Neural progenitor cell (in vitro differentiated cells): ENCODE data around the gene MLN. TPM values are rescaled to one million over a fixed set of nuclear protein-coding genes. Genes with fewer than 3 reads are reported as not detected.

Source experiments
- DNase-seq: peaks from one replicate; pipeline ENCODE4 v3.0.0-alpha.2; 2016; ENCODE audit warnings: low spot score
- H2AFZ ChIP-seq: fragments of 200-600 bp; sonication (generic); replicated peaks from 2 replicates; pipeline ENCODE4 v1.6.1; 2016; ENCODE audit warnings: antibody characterized with exemption
- H3F3A ChIP-seq: fragments of 200-600 bp; sonication (generic); 2 replicates; pipeline ENCODE4 v1.6.1; 2016; ENCODE audit warnings: antibody characterized with exemption, low read depth
- H3K27ac ChIP-seq: fragments of 200-600 bp; sonication (generic); 2 replicates; pipeline ENCODE4 v1.5.1; 2016; ENCODE audit warnings: mild to moderate bottlenecking
- H3K27me3 ChIP-seq: fragments of 200-600 bp; sonication (generic); 2 replicates; pipeline ENCODE4 v1.6.1; 2016; ENCODE audit warnings: mild to moderate bottlenecking, moderate library complexity
- H3K36me3 ChIP-seq: fragments of 200-600 bp; sonication (generic); 2 replicates; pipeline ENCODE4 v1.5.1; 2016
- H3K4me1 ChIP-seq: fragments of 200-600 bp; sonication (generic); 2 replicates; pipeline ENCODE4 v1.6.1; 2016; ENCODE audit warnings: mixed run types
- H3K4me2 ChIP-seq: fragments of 200-600 bp; sonication (generic); 2 replicates; pipeline ENCODE4 v1.6.1; 2016
- H3K4me3 ChIP-seq: fragments of 200-600 bp; sonication (generic); 2 replicates; pipeline ENCODE4 v1.5.1; 2016
- H3K79me2 ChIP-seq: fragments of 200-600 bp; sonication (generic); 2 replicates; pipeline ENCODE4 v1.6.1; 2016; ENCODE audit warnings: low read depth
- H3K9ac ChIP-seq: fragments of 200-600 bp; sonication (generic); 2 replicates; pipeline ENCODE4 v1.6.1; 2016
- H3K9me3 ChIP-seq: fragments of 200-600 bp; sonication (generic); 2 replicates; pipeline ENCODE4 v1.5.1; 2016; ENCODE audit warnings: low read depth
- H4K20me1 ChIP-seq: fragments of 200-600 bp; sonication (generic); 2 replicates; pipeline ENCODE4 v1.6.1; 2016; ENCODE audit warnings: low read depth
- H3K27ac Mint-ChIP-seq: 3 replicates; pipeline ENCODE4 v1.8.0; 2021; ENCODE audit warnings: mixed read lengths
- H3K27me3 Mint-ChIP-seq: 2 replicates; pipeline ENCODE4 v1.8.0; 2022; ENCODE audit warnings: low read depth, mild to moderate bottlenecking, inconsistent platforms, moderate library complexity, mixed read lengths; ENCODE audit not compliant: insufficient read depth
- H3K36me3 Mint-ChIP-seq: 3 replicates; pipeline ENCODE4 v1.8.0; 2021; ENCODE audit warnings: mixed read lengths
- H3K4me1 Mint-ChIP-seq: 3 replicates; pipeline ENCODE4 v1.8.0; 2021; ENCODE audit warnings: mixed read lengths
- H3K4me3 Mint-ChIP-seq: 3 replicates; pipeline ENCODE4 v1.8.0; 2021; ENCODE audit warnings: mild to moderate bottlenecking, moderate library complexity, mixed read lengths
- H3K9me3 Mint-ChIP-seq: 3 replicates; pipeline ENCODE4 v1.8.0; 2020; ENCODE audit warnings: mixed read lengths
- CTCF ChIP-seq: fragments of 200-600 bp; sonication (generic); IDR thresholded peaks from 2 replicates; pipeline ENCODE4 v1.5.1; 2017; ENCODE audit warnings: antibody characterized with exemption, mild to moderate bottlenecking
- EZH2 ChIP-seq: fragments of 200-600 bp; sonication (generic); IDR thresholded peaks from 2 replicates; pipeline ENCODE4 v1.6.1; 2017; ENCODE audit warnings: antibody characterized with exemption, mild to moderate bottlenecking, moderate library complexity
- EZH2phosphoT487 ChIP-seq: fragments of 200-600 bp; sonication (generic); IDR thresholded peaks from 2 replicates; pipeline ENCODE4 v1.6.1; 2017; ENCODE audit warnings: antibody characterized with exemption
- total RNA-seq: library from RNA; depleted of rRNA; stranded (reverse); fragments of >200 nt; gene quantifications from 2 replicates; pipeline ENCODE4 v1.2.3, GENCODE V29; 2015; ENCODE audit warnings: low replicate concordance

MLN gene
- total RNA-seq, 1 donor from 2014 or later, result not detected

GRCh38 chr6:33816911-33817310 is 13.1 kb upstream of the MLN start:
- Histone ChIP-seq H2AFZ (no peak overlapping the region), H3K27me3 (no peaks in the 10 kb centered on the region), H3K4me1 (peaks cover 35% of the 10 kb centered on the region), H4K20me1 (peaks cover 13% of the 10 kb centered on the region), H3K4me3 (no peak overlapping the region), H3K9ac (no peak overlapping the region), H3K4me2 (no peak overlapping the region), H3K27ac (no peak overlapping the region), H3K9me3 (no peaks in the 10 kb centered on the region), H3K79me2 (no peaks in the 10 kb centered on the region), H3F3A (peaks cover 15% of the 10 kb centered on the region), H3K36me3 (no peaks in the 10 kb centered on the region)
- TF ChIP-seq EZH2, result no peak
- TF ChIP-seq EZH2phosphoT487, result no peak
- TF ChIP-seq CTCF, result no peak
- Mint-ChIP-seq H3K27ac (no peak overlapping the region), H3K4me1 (peaks cover 31% of the 10 kb centered on the region), H3K27me3 (peaks cover 10% of the 10 kb centered on the region), H3K4me3 (no peak overlapping the region), H3K36me3 (no peaks in the 10 kb centered on the region), H3K9me3 (no peaks in the 10 kb centered on the region)
- no peak for DNase-seq

GRCh38 chr6:33815854-33816253 is 12.1 kb upstream of the MLN start:
- H3K9me3 ChIP-seq, result no peaks in the 10 kb centered on the region
- peaks cover 14% of the 10 kb centered on the region for H4K20me1 ChIP-seq

GRCh38 chr6:33813990-33814985 is 10.5 kb upstream of the MLN start:
- H3K27me3 Mint-ChIP-seq, result peaks cover 15% of the 10 kb centered on the region
- no peak for DNase-seq
- Histone ChIP-seq H3K79me2 (no peaks in the 10 kb centered on the region), H3K4me1 (peaks cover 45% of the 10 kb centered on the region), H3K27me3 (no peaks in the 10 kb centered on the region), H3K9me3 (no peaks in the 10 kb centered on the region), H4K20me1 (peaks cover 14% of the 10 kb centered on the region), H3F3A (peaks cover 32% of the 10 kb centered on the region), H2AFZ (no peak overlapping the region), H3K9ac (no peak overlapping the region), H3K4me3 (no peak overlapping the region), H3K4me2 (no peak overlapping the region), H3K36me3 (no peaks in the 10 kb centered on the region), H3K27ac (no peak overlapping the region)
- peaks cover 41% of the 10 kb centered on the region for H3K4me1 Mint-ChIP-seq
- no peaks in the 10 kb centered on the region for H3K36me3 Mint-ChIP-seq
- TF ChIP-seq CTCF (no peak), EZH2phosphoT487 (no peak), EZH2 (no peak)
- no peak overlapping the region for H3K4me3 Mint-ChIP-seq
- H3K9me3 Mint-ChIP-seq, result no peaks in the 10 kb centered on the region
- H3K27ac Mint-ChIP-seq, result no peak overlapping the region

More at GRCh38 chr6:33815854-33816253, 12.1 kb upstream of the MLN start:
- no peaks in the 10 kb centered on the region for H3K36me3 ChIP-seq
- H3K4me3 ChIP-seq, result no peak overlapping the region
- Mint-ChIP-seq H3K27me3 (peaks cover 10% of the 10 kb centered on the region), H3K36me3 (no peaks in the 10 kb centered on the region), H3K9me3 (no peaks in the 10 kb centered on the region), H3K27ac (peak overlapping the region; percentile 87), H3K4me3 (no peak overlapping the region), H3K4me1 (peaks cover 40% of the 10 kb centered on the region)
- peak; percentile 78 for DNase-seq
- peak overlapping the region; percentile 91 for H2AFZ ChIP-seq
- no peaks in the 10 kb centered on the region for H3K27me3 ChIP-seq
- H3K9ac ChIP-seq, result no peak overlapping the region
- TF ChIP-seq CTCF (no peak), EZH2phosphoT487 (no peak), EZH2 (no peak)
- no peaks in the 10 kb centered on the region for H3K79me2 ChIP-seq
- H3K27ac ChIP-seq, result no peak overlapping the region
- peaks cover 26% of the 10 kb centered on the region for H3F3A ChIP-seq
- peaks cover 45% of the 10 kb centered on the region for H3K4me1 ChIP-seq
- H3K4me2 ChIP-seq, result no peak overlapping the region
